Keratinocyte (primary cell): ENCODE results near the gene ZRANB1.

Experiments
- EZH2 ChIP-seq: IDR thresholded peaks from one replicate; pipeline ENCODE4 v1.6.1; 2012; ENCODE audit warnings: inconsistent platforms, mild to moderate bottlenecking, low read length, moderate library complexity
- TF ChIP-seq, protein P1 (sequence below), 3 experiments: IDR thresholded peaks in 1 of 3; conservative IDR thresholded peaks in 1 of 3; optimal IDR thresholded peaks in 1 of 3; 2 replicates in 2 of 3; 3 replicates in 1 of 3; pipeline versions ENCODE3 to v1.5.1; 2011; ENCODE audit warnings: low read length in 3 of 3, mild to moderate bottlenecking in 3 of 3, moderate library complexity in 2 of 3, control low read depth in 1 of 3, inconsistent platforms in 1 of 3; ENCODE audit not compliant: insufficient read depth in 2 of 3; ENCODE audit errors: extremely low read depth in 1 of 3

DNA sequence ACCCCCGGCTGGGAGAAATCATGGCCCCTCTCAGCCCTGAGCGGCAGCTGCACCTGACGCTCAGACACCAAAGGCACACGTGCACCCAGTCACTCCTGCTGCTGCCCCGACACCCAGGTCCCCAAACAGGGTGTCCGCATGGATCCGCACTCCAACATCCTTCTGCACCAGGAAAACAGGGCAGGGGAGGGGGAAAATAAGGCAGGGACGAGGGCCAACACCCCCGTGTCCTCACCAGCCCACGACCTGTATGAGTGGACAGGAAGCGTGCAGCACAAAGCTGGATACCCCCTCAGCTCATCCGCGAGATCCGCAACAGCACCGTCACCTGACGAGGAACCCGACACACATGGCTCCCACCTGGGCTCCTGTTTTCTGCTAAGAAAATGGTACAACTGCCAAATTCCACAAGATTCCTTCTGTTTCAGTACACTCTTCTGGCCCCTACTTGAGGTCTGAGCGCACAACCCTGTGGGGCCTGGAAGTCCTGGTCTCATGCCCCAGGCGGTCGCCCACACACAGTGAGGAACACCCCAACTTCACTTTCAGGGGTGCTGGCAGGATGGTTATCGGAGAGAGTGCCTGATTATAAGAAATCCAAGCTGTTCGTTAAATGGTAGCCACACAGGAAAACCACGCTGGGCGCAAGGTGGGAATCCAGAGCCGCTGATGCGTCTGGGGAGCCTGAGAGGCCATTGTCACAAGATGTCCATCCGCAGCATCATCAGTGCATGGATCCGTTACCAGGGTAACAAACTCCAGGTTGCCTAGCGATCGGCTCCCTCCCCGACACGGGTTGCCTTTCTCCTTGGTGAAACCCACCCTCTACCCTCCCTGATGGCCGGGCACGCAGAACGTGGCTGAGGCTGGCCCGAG, 63.6 kb downstream of the ZRANB1 start:
- TF ChIP-seq, protein P1, sequence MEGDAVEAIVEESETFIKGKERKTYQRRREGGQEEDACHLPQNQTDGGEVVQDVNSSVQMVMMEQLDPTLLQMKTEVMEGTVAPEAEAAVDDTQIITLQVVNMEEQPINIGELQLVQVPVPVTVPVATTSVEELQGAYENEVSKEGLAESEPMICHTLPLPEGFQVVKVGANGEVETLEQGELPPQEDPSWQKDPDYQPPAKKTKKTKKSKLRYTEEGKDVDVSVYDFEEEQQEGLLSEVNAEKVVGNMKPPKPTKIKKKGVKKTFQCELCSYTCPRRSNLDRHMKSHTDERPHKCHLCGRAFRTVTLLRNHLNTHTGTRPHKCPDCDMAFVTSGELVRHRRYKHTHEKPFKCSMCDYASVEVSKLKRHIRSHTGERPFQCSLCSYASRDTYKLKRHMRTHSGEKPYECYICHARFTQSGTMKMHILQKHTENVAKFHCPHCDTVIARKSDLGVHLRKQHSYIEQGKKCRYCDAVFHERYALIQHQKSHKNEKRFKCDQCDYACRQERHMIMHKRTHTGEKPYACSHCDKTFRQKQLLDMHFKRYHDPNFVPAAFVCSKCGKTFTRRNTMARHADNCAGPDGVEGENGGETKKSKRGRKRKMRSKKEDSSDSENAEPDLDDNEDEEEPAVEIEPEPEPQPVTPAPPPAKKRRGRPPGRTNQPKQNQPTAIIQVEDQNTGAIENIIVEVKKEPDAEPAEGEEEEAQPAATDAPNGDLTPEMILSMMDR (optimal IDR thresholded peaks at IDR 0.05 in 1 of 3, IDR thresholded peaks at IDR 0.05 in 1 of 3, conservative IDR thresholded peaks at IDR 0.05 in 1 of 3; ENCODE audit: extremely low read depth in 1 of 3, insufficient read depth in 2 of 3, low read length in 3 of 3) = no peak
- no peak for TF ChIP-seq EZH2
